ENCODE results near the gene FSTL4.
"Not testable (repeated sequence)": the region's sequence is repeated elsewhere in the genome, so short reads cannot be mapped to it uniquely, and the experiment has no call there.

The FSTL4 gene

GRCh38 chr5:133456933-133457402, 155.4 kb downstream of the FSTL4 start:
- DNase-seq (ENCODE audit: low spot score), result no peak

GRCh38 chr5:133455676-133456075, 156.7 kb downstream of the FSTL4 start:
- DNase-seq (ENCODE audit: low spot score), result no peak

GRCh38 chr5:133454442-133454841, 157.9 kb downstream of the FSTL4 start:
- DNase-seq (ENCODE audit: low spot score), result no peak

- DNase-seq (ENCODE audit: low spot score), result no peak
Observed at GRCh38 chr5:133453831-133454230, 158.5 kb downstream of the FSTL4 start.

- DNase-seq (ENCODE audit: low spot score), result no peak
Observed at GRCh38 chr5:133453084-133453780, 159.1 kb downstream of the FSTL4 start.

GRCh38 chr5:133451926-133452325, 160.4 kb downstream of the FSTL4 start:
- no peak for DNase-seq (ENCODE audit: low spot score)

- DNase-seq (ENCODE audit: low spot score), result no peak
Observed at GRCh38 chr5:133450286-133450685, 162.1 kb downstream of the FSTL4 start.

GRCh38 chr5:133449181-133449580, 163.2 kb downstream of the FSTL4 start:
- DNase-seq (ENCODE audit: low spot score), result no peak

GRCh38 chr5:133446440-133446839, 165.9 kb downstream of the FSTL4 start:
- no peak for DNase-seq (ENCODE audit: low spot score)

GRCh38 chr5:133445744-133446143, 166.6 kb downstream of the FSTL4 start:
- no peak for DNase-seq (ENCODE audit: low spot score)

GRCh38 chr5:133445204-133445603, 167.1 kb downstream of the FSTL4 start:
- DNase-seq (ENCODE audit: low spot score), result not testable (repeated sequence)

GRCh38 chr5:133444711-133445110, 167.6 kb downstream of the FSTL4 start:
- no peak for DNase-seq (ENCODE audit: low spot score)

GRCh38 chr5:133441166-133441815, 171.1 kb downstream of the FSTL4 start:
- no peak for DNase-seq (ENCODE audit: low spot score)

- DNase-seq (ENCODE audit: low spot score), result no peak
Observed at GRCh38 chr5:133440467-133441115, 171.8 kb downstream of the FSTL4 start.

GRCh38 chr5:133439859-133440258, 172.5 kb downstream of the FSTL4 start:
- DNase-seq (ENCODE audit: low spot score), result no peak

- DNase-seq (ENCODE audit: low spot score), result no peak
Observed at GRCh38 chr5:133438487-133438886, 173.9 kb downstream of the FSTL4 start.

- DNase-seq (ENCODE audit: low spot score), result no peak
Observed at GRCh38 chr5:133434336-133434735, 178.0 kb downstream of the FSTL4 start.

GRCh38 chr5:133433641-133434040, 178.7 kb downstream of the FSTL4 start:
- no peak for DNase-seq (ENCODE audit: low spot score)

GRCh38 chr5:133432956-133433532, 179.3 kb downstream of the FSTL4 start:
- no peak for DNase-seq (ENCODE audit: low spot score)

GRCh38 chr5:133431326-133431865, 180.9 kb downstream of the FSTL4 start:
- DNase-seq (ENCODE audit: low spot score), result no peak

- no peak for DNase-seq (ENCODE audit: low spot score)
Observed at GRCh38 chr5:133430095-133430494, 182.2 kb downstream of the FSTL4 start.

GRCh38 chr5:133429046-133429445, 183.3 kb downstream of the FSTL4 start:
- no peak for DNase-seq (ENCODE audit: low spot score)

All from AG08396 (cell line).